ENCODE results near the gene ADARB2. TPM values are rescaled to one million over a fixed set of nuclear protein-coding genes. Genes with fewer than 3 reads are reported as not detected.
A peak's percentile ranks its signal among the peaks of the same experiment; 100 is the strongest.
"Not testable (repeated sequence)": the region's sequence is repeated elsewhere in the genome, so short reads cannot be mapped to it uniquely, and the experiment has no call there.

The ADARB2 gene
- total RNA-seq, 1 donor from 2014 or later: 0.10 TPM

DNA sequence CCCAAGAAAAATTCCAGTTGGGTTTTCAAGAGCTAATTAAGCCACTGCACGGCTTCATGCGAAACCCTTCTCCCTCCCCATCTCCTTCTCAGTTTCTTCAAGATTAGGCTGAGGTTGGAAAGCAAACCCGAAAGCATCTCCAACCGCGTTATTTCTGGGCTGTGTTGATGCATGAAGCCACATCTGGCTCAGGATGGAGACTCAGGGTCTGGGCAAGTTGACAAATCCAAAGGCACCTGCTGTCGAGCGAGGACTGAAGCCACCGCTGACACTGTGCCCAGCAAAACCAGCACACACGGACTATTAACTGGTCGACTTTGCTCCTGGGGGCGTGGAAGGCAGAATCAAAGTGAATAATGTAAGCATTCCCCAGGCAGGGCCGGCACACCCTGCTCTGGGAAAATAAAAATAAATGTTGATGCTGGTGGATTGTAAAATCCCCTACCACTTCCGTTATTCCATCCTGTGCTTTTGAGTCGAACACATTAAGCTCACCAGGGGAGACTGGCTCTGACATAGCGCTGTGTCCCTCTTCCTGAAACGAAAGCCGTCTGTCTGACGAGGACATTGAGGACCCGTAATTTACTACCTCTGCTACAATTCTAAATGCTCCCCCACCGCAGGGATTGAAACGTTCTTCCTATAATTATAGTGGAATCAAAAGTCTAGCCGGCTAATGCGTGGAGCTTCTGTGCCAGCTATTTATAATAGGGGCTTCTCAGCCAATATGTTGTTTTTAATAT, 269.8 kb downstream of the ADARB2 start:
- no peak for DNase-seq (ENCODE audit: low read depth)

DNA sequence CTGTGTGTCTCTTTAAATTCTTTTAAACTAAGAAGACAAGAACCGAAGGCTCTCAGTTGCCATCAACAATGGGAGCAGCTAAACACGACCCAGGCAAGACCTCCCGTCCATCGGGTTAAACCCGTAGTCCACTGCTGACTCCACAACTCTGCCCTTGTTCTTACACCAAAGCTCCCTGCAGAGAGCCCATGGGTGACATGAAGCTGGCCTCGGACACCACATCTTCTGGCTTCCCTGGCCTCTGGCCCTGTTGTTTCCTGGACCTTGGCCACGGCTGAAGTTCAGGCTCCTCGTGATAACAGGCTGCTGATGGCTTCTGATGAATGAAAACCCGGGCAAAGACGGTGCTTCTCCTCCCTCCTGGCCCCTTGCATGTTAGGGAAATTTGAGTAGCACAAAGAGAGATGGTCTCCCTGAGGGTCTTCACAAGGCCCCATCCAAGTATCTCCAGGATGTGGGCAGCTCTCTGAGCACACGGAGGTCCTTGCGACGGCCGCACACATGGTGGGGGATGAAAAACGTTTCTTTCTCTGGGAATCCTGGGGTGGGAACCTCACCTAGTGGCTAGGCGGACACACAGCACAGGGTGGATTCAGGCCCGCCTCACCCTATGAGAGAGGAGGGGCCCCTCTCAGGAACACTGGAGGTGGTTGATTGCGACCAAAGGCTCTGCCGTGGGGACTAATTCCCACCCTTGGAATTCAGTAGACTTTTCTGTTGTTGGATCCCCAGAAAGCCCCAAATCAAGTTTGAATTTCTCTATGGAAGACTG, 271.1 kb downstream of the ADARB2 start:
- no peak for DNase-seq (ENCODE audit: low read depth)

DNA sequence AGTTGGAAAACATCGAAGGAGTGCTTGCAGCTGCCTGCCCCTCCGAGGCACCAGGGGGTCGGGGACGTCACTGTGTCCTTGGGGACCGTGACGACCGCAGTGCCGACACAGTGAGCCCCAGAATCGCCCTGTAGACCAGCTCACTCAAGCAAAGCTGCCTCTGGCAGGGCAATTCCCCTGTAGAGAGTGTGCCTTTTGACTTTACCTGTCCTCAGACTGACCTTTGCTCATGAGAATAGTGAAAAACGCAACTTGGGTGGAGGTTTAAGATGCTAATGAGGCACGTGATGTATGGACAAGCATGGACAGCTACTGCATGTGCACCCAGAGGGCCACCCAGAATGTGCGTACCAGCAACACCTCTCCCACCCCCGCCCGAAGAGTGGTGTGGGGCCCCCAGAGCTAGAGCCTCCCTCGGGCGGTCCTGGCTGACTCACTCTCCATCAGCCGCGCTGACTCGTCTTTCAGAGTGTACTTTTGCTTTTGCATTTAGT, 271.9 kb downstream of the ADARB2 start:
- DNase-seq (ENCODE audit: low read depth): peak; percentile 5

DNA sequence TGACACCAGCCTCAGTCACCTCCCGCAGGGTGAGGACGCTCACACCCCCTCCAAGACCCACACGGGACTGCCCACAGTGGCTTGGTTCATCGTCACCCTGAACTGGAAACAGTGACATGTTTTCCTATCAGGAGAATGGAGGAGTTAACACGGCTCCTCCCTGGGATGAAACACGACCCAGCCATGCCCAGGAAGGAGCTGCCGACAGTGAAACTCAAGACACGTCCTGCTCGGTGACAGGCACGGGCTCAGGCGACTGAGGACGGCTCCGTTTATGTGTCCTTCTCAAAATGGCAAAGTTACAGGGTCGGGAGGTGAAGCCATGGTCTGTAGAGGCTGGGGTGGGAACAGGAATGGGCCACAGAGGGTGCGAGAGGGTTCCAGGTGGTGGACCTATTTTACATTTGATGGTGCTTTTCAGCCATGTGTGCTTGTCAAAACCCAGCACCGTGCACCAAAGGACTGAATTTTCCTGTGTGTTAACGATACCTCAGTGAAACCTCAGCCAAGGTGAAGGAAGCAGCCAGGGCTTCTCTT, 272.4 kb downstream of the ADARB2 start:
- no peak for DNase-seq (ENCODE audit: low read depth)

DNA sequence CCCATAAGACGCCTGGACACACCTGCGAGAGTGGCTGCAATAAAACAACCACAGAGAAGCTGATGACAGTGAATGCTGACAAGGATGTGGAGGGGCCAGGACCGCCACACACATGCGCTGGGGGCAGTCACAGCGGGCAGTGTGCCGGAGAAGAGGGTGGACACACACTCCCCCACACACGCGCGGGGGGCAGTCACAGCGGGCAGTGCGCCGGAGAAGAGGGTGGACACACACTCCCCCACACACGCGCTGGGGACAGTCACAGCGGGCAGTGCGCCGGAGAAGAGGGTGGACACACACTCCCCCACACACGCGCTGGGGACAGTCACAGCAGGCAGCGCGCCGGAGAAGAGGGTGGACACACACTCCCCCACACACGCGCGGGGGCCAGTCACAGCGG, 273.4 kb downstream of the ADARB2 start:
- DNase-seq (ENCODE audit: low read depth): not testable (repeated sequence)

DNA sequence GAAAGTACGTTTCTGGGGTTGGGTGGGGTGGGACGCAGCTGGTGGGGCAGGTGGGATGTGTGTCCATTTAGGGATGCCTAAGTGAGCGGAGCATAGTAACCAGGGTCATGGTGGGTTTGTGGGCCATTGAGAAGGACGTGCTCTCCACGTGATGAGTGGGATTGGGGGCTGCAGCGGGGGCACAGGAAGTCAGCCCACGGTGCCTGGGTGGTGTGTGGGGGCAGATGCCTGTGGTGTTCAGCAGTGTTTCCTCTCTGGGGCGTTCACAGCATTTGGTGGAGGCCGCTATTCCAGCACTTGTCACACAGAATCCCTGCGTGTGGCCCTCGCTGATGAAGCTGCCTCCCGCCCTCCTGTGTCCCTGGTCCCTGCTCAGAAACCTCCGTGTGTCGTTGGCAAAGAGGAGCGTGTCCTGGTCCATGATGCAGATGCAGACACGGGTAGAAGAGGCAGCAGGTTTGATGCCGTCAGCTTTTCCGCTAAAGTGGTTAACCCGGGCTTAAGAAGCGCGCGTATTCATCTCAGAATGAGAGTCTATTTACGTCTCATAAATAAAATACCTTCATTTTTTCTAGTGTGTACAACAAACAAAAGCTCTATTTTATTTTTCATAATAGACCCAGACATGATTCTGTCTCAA, 274.2 kb downstream of the ADARB2 start:
- no peak for DNase-seq (ENCODE audit: low read depth)

DNA sequence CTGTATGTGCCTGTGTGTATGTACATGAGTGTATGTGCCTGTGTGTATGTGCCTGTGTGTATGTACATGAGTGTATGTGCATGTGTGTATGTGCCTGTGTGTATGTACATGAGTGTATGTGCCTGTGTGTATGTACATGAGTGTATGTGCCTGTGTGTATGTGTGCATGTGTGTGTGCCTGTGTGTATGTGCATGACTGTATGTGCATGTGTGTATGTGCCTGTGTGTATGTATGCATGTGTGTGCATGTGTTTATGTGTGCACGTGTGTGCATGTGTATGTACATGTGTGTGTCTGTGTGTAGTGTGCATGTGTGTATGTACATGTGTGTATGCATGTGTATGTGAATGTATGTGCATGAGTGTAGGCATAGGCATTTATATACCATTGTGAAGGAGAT, 274.8 kb downstream of the ADARB2 start:
- no peak for DNase-seq (ENCODE audit: low read depth)

DNA sequence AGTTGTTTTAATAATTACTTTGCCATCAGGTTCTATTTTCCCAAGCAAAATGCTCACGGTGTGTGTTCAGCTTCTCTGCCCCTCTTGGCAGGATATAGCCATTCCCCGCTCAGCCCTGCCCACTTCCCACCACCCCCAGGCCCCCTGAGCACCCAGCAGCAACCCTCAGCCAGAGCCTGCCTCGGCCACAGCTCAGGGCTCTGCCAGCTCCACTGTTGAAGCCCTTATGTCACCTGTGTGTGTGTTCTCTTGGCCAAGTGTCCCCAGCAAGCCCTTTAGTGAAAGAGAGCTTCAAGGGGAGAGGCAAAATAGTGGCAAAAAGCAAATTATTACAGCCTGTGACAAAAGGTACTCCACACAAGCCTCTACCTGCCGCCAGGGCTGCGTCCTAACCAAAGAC, 275.3 kb downstream of the ADARB2 start:
- no peak for DNase-seq (ENCODE audit: low read depth)

DNA sequence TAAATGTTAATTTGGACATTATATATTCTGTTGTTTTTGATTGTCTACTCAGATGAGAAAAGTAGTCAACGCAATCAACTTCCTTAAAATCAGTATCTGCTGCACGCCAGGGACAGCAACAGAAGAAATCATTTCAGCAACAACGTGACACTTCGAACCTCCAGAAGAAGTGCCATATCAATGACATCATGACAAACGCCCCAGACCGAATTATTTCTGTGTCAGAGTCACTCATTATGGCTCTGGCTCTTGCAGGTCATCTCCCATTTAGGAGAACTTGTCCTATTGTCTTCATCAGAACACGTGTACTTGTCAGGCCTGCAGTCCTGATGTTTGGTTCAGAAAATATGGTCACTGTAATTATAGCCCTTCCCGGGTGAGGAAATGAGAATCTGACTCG, 276.3 kb downstream of the ADARB2 start:
- DNase-seq (ENCODE audit: low read depth): no peak

DNA sequence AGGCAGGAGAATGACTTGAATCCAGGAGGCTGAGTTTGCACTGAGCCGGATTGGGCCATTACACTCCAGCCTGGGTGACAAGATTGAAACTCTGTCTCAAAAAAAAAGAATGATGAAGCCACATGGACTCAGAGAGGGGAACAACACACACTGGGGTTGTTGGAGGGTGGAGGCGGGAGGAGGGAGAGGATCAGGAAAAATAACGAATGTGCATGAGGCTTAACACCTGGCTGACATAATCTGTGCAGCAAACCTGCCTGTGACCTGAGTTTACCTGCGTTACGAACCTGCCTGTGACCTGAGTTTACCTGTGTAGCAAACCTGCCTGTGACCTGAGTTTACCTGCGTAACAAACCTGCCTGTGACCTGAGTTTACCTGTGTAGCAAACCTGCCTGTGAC, 277.7 kb downstream of the ADARB2 start:
- DNase-seq (ENCODE audit: low read depth): not testable (repeated sequence)

DNA sequence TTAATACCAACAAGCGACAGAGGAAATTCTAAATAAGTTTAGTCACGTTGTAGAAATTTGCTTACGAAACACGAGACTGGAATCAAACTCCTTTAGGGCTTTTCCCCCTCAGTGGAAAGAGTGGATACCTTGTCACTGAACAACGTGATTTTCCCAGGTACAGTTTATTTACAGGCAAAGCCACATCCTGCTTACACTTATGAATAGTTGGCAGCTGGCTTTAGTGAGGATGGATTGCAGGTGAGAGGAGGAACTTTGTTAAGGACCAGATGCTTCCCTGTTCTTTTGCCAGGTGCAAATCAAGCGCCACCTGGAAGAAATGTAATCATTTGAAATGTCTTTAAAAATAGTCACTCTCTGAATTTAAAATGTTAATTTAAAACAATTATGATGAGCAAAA, 282.4 kb downstream of the ADARB2 start:
- DNase-seq (ENCODE audit: low read depth): no peak

DNA sequence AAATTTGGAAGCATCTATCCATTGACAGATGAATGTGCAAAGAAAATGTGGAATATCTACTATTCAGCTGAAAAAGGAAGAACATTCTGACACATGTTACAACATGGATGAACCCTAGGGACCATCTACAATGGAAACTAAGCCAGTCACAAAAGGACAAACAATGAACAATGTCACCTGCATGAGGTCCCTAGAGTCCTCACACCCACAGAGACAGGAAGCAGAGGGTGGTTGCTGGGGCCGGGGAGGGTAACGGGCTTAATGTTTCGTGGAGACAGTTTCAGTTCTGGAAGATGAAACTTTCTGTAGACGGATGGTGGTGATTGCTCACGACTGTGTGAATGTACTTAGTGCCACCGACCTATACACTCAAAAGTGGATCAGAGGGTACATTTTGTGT, 282.9 kb downstream of the ADARB2 start:
- DNase-seq (ENCODE audit: low read depth): no peak

DNA sequence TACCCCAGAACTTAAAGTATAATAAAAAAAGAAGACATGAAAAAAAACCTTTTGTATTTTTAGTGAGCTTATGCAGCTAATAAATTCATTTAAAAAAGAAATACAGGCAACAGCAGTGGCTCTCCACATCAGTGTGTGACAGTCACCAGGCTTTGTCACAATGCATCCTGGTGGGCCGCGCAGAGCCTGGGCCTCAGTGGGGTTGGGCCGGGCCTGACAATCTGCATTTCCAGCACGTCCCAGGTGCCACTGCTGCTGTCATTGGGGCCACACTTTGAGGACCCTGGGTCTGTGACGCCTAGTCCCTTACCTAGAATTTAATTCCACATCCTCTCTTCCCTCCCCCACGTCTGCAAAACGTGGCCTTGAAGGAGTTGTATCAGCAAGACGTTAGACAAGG, 284.5 kb downstream of the ADARB2 start:
- no peak for DNase-seq (ENCODE audit: low read depth)

DNA sequence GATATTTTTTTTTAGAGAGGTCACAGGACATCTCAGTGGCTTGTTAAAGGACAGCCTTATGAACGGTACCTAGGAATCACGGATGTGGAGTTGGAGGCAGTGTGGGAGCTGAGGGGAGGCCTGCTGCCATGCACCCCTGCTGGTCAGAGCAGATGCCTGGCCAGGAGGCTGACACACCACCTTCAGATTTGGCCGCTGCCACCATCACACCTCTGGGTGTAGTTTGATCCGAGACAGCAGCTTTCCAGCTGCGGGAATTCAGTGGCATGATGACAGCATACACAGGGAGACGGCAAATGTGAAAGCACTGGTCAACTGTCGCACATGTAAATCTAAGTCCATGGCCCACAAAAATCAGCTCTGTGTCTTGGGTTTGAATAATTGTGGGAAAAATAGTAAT, 285.4 kb downstream of the ADARB2 start:
- no peak for DNase-seq (ENCODE audit: low read depth)

DNA sequence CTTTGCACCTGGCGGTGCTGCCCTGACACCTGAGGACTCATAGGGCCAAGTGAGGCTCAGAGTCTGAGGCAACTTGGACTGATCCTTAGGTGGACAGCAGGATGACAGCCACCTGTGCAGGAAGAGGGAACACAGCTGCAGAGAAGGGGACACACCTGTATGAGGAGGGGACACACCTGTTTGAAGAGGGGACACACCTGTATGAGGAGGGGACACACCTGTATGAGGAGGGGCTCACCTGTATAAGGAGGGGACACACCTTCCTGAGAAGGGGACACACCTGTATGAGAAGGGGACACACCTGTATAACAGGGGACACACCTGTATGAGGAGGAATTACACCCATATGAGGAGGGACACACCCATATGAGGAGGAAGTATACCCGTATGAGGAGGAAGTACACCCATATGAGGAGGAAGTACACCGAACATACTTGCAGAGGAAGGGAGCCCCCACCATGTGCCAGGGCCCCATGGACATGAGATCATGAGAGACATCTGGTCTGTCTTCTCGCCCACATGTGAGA, 285.9 kb downstream of the ADARB2 start:
- DNase-seq (ENCODE audit: low read depth): no peak

DNA sequence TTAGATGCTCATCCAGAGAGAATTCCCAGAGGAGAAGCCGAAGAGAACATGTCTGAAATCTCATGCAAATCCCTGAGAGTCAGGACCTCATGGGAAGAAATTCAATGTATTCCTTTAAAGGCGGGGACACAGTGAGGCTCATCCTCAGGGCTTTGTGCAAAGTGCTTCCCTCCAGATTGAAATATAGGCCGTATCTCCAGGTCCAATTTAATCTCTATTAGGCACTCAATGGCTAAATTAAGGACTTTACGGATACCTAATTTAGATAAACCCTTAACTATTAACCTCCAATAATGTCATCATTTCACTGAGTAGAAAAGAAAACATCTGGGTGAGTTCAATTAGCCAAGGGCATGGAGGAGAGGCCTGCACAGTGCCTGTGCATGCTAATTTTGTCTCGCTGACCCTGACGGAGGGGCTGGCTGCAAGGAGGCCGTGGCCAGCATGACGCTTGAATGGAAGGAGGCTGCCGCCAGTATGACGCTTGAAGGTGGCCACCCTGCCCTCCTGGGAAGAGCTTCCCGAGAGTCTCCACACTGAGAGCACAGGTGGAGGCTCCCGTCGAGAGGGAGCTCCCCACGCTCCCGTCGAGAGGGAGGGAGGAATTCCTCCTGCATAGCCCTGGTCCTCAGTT, 287.6 kb downstream of the ADARB2 start:
- no peak for DNase-seq (ENCODE audit: low read depth)

DNA sequence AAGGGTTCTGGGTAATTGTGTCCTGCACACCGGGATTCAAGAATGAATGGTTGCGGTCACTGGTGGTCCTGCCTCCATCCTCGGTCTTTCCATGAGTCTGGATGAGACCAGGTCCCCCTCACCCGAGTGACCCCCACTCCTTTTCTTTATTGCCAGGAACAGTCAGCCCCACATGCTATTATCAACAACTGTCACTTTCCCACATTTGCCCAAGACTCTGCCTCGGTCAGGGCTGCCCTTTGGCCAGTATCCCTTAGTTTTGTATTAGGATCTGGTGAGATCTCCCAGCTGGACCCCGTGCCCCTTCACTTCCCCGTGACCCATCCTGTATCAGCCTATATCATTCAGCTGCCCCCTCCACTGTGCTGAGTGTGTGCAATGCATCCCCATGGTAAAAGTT, 288.3 kb downstream of the ADARB2 start:
- DNase-seq (ENCODE audit: low read depth): no peak

DNA sequence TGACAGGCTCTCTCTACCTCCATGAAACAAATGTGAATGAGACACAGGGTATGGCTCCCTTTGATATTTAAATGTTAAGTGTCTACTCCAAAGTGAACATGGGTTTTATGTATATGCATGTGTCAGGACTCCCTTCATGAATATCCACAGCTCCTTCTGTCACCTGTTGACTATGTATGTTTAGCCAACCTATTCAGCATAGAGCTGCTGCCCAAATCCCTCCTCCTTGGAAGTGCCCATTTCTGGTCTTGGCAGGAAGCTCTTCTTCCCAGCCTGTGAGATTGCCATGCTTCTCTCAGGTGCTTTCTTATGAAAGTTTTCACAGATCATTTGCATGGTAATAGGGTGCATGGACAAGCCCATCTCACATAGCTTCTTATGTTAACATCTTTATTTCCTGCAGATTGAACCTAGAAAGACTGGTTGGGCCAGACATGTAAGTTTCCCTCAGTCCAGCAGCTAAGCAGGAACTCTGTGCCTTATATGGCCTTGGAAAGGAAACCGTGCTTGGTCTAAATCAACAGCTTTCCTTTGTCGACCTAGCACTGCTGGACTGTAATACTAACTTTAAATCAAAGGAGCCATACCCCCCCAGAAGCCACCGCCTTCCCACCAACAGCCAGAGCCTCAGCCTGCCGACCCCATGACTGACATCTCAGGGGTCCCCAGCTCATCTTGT, 288.9 kb downstream of the ADARB2 start:
- DNase-seq (ENCODE audit: low read depth): peak; percentile 8

DNA sequence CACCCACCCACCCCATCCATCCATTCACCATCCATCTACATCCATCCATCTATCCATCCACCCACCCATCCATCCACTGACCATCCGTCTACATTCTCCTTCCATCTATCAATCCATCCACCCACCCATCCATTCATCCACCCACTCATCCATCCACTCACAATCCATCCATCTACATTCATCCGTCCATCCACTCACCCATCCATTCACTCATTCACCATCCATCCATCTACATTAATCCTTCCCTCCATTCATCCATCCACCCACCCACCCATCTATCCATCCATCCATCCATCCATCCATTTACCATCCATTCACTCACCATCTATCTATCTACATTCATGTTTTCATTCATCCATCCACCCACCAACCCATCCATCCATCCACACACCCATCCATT, 292.5 kb downstream of the ADARB2 start:
- no peak for DNase-seq (ENCODE audit: low read depth)

DNA sequence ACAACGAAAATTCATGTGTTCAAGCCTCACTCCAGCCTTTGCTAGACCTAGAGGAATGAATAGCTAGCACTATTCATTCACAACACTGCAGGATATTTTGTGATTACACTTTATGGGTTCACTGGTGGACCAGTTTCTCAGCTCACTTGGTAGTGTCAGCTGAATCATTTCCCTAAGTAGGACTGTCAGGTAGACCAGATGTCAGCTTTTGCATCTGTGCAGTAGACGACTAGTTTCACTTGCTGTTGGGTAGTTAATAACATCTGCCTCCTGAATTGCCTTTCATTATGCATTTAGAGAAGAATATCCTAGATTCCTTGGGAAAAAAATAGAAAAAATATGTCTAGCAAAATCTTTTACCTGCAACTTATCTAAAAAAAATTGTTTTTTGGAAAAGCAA, 296.4 kb downstream of the ADARB2 start:
- DNase-seq (ENCODE audit: low read depth): no peak

Data from renal cortical epithelial cell (primary cell).